Tibial nerve (tissue), 3 donors: Measurements from ENCODE around the gene CLPTM1.

Source experiments
- CTCF ChIP-seq, 5 experiments: fragments of 200-600 bp in 3 of 5; fragments of 450-650 bp in 2 of 5; sonication (generic) in 3 of 5; IDR thresholded peaks; one replicate each; pipeline ENCODE4 v1.5.1; 2016 to 2019; ENCODE audit warnings: antibody characterized with exemption in 5 of 5, mild to moderate bottlenecking in 3 of 5, moderate library complexity in 2 of 5
- POLR2A ChIP-seq, 2 donors: fragments of 450-650 bp; IDR thresholded peaks; one replicate each; pipeline ENCODE4 v1.6.1; 2017; ENCODE audit warnings: antibody characterized with exemption in 2 of 2, mild to moderate bottlenecking in 2 of 2, moderate library complexity in 2 of 2

- no peak for TF ChIP-seq POLR2A (IDR thresholded peaks at IDR 0.05)
- TF ChIP-seq CTCF (IDR thresholded peaks at IDR 0.05) = no peak
These were observed 70.1 kb downstream of the CLPTM1 start for GRCh38 chr19:45025264-45025663.
